Measurements from ENCODE around the gene CCNQ. TPM values are rescaled to one million over a fixed set of nuclear protein-coding genes. Genes with fewer than 3 reads are reported as not detected.

CCNQ gene
- total RNA-seq, 2 donors from 2014 or later = 13.0 to 14.0 TPM

DNA sequence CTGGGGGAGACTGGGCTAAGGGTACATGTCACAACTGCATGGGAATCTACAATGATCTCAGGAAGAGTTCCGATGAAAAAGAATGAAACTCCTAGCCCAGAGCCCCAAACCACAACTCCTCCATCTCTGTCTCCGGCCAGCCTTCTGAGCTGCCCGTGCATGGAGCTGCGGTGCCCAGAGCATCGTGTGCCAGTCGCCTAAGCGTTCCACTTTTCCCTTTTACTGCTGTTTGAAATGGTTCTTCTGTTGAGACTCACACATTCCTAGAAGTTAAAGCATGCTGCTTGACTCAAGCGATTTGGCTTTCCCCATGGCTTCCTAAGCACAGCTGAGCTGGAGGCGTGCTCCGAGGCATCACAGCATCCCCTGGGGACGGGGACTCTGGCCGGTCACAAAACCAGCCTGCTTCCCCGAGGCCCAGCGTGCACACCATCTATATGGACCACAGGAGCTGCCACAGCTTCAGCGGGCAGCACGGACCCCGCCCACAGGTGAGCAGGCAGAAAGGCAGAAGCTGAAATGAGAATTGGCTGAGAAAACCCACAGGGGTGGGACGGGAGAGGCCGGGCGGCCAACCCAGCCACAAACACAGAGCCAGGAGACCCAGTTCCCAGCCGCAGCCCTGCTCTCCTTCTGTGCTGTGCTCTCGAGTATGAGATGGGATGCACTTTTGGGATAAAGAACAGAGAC, 5.0 kb downstream of the CCNQ start:
- ATAC-seq = no peak
- no peaks in the 10 kb centered on the region for H3K36me3 Mint-ChIP-seq
- no peak for DNase-seq (ENCODE audit: low spot score in 2 of 2)

DNA sequence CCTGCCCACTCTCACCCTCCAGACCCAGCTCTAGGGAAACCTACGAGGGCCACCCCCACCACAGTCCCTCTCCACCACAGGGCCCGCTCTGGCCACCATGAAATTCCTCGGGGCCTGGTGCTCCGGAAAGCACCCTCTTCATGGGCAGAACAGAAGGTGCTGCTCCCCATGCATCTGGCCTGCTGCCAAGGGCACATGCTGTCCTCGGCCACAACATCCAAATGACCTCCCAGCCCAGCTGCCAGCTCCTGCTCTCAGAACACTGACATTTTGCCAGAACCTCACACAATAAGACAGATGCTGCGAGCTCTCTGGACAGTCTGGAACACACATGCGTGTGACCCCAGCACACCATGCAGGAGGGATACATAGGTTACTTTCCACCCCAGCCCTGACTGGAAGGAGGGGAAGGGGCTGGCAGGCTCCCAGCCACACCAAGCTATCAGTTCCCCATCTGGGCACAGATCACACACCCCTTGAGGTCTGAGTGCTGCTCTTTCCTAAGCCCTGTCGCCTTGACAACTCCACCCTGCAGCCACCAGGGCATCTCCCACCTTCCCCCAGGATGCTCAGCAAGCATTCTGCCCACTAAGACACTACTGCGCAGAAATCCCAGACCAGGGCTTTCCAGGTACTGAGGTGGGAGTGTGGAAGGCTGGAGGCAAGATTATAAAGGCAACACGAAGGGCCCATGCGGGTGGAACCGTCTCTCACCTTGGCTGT, 5.8 kb downstream of the CCNQ start:
- Mint-ChIP-seq H3K27ac (peak overlapping the region in 1 of 2 donors; percentile 84), H3K36me3 (no peaks in the 10 kb centered on the region), H3K9me3 (no peaks in the 10 kb centered on the region)
- DNase-seq (ENCODE audit: low spot score in 2 of 2) (no peak), ATAC-seq (no peak)

More for the DNA sequence above, 5.0 kb downstream of the CCNQ start:
- H3K9me3 Mint-ChIP-seq = no peaks in the 10 kb centered on the region
- H3K27ac Mint-ChIP-seq = no peak overlapping the region

- no peaks in the 10 kb centered on the region for H3K9me3 Mint-ChIP-seq
Observed at GRCh38 chrX:153592091-153592833, 6.7 kb downstream of the CCNQ start.

GRCh38 chrX:153590961-153591956, 7.7 kb downstream of the CCNQ start:
- no peaks in the 10 kb centered on the region for H3K36me3 Mint-ChIP-seq
- no peak for ATAC-seq
- H3K9me3 Mint-ChIP-seq = no peaks in the 10 kb centered on the region
- DNase-seq (ENCODE audit: low spot score in 2 of 2) = no peak
- no peak overlapping the region for H3K27ac Mint-ChIP-seq

More at GRCh38 chrX:153592091-153592833, 6.7 kb downstream of the CCNQ start:
- peak overlapping the region in 1 of 2 donors; percentile 84 for H3K27ac Mint-ChIP-seq
- ATAC-seq (no peak), DNase-seq (ENCODE audit: low spot score in 2 of 2) (no peak)
- no peaks in the 10 kb centered on the region for H3K36me3 Mint-ChIP-seq

DNA sequence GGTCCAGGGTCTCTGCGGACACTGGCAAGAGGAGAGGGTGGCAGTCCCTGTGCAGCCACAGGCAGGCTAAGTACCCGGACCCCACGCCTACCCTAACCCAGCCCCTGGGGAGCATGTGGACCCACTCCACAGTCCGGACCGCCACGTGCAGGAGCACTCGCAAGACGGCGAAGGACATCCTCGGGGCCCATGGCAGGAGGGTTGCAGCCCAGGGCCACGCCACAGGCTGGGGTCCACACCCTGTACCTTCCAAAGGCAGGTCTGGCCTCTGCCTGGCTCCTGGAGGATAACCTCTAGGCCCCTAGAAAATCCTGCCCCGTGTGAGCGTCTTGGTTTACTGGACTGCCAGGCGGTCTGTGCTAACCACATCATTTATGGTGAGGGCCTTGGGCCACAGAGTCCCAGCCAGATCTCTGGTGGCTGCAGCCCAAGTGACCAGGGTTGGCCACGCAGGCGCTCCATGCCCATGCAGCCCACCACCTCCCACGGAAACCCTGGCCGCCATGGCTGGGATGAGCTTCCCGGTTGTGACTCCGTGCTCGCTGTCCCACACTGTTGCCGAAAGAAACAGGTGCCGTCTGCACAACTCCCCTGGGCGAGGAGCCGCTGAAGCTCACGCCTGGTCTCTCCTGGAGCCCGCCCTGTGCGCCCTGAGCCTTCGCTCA, 10.0 kb downstream of the CCNQ start:
- H3K36me3 Mint-ChIP-seq = no peaks in the 10 kb centered on the region
- H3K9me3 Mint-ChIP-seq = no peaks in the 10 kb centered on the region
- ATAC-seq (no peak), DNase-seq (ENCODE audit: low spot score in 2 of 2) (no peak)
- H3K27ac Mint-ChIP-seq = no peak overlapping the region

- no peak for ATAC-seq
- no peaks in the 10 kb centered on the region for H3K9me3 Mint-ChIP-seq
- DNase-seq (ENCODE audit: low spot score in 2 of 2) = no peak
- no peaks in the 10 kb centered on the region for H3K36me3 Mint-ChIP-seq
- no peak overlapping the region for H3K27ac Mint-ChIP-seq
Observed at GRCh38 chrX:153588021-153588781, 10.7 kb downstream of the CCNQ start.

- no peak for DNase-seq (ENCODE audit: low spot score in 2 of 2)
- no peak for ATAC-seq
Observed at GRCh38 chrX:153587342-153587741, 11.6 kb downstream of the CCNQ start.

GRCh38 chrX:153585827-153586226, 13.1 kb downstream of the CCNQ start:
- no peaks in the 10 kb centered on the region for H3K36me3 Mint-ChIP-seq
- no peaks in the 10 kb centered on the region for H3K9me3 Mint-ChIP-seq
- ATAC-seq (no peak), DNase-seq (ENCODE audit: low spot score in 2 of 2) (no peak)
- H3K27ac Mint-ChIP-seq = no peak overlapping the region

More at GRCh38 chrX:153587342-153587741, 11.6 kb downstream of the CCNQ start:
- no peaks in the 10 kb centered on the region for H3K36me3 Mint-ChIP-seq
- no peaks in the 10 kb centered on the region for H3K9me3 Mint-ChIP-seq
- peak overlapping the region in 1 of 2 donors; percentile 47 for H3K27ac Mint-ChIP-seq

GRCh38 chrX:153583433-153583832, 15.5 kb downstream of the CCNQ start:
- DNase-seq (ENCODE audit: low spot score in 2 of 2) (no peak), ATAC-seq (no peak)
- Mint-ChIP-seq H3K36me3 (no peaks in the 10 kb centered on the region), H3K9me3 (no peaks in the 10 kb centered on the region), H3K27ac (peak overlapping the region in 1 of 2 donors; percentile 32)

- Mint-ChIP-seq H3K36me3 (no peaks in the 10 kb centered on the region), H3K27ac (no peak overlapping the region), H3K9me3 (no peaks in the 10 kb centered on the region)
- DNase-seq (ENCODE audit: low spot score in 2 of 2) (peak; percentile 51 to 61), ATAC-seq (peak; percentile 98 to 100)
Observed at GRCh38 chrX:153582896-153583295, 16.0 kb downstream of the CCNQ start.

DNA sequence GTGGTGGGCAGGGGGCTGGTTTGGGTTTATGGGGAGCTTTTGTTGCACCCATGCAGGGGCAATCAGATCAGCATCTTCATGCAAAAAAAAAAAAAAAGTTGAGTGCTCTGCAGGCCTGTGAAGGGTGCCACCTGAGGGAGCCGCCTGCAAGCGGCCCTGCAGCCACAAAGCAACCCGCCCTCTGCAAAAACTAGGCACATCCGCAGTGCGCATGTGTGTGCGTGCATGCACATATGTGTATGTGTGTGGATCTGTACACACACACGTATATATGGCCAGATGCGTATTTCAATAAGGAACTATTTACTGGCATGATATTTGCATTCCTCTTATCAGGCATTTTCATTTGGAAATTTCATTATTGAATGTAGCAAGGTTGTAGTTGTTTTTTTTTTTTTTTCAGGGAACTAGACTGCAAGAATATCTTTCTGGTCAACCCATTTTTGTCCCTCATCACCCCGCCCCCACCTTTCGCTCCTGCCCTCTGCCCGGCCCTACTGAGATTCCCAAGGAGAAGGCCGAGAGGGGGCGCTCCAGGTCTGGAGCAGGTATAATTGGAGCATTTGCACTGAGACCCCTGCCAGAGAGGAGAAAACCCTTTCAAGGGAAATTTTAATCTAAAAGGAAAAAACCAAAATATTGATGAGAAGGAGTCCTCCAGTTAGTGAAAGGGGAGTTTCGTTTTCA, 18.1 kb downstream of the CCNQ start:
- H3K27ac Mint-ChIP-seq = no peak overlapping the region
- no peaks in the 10 kb centered on the region for H3K36me3 Mint-ChIP-seq
- DNase-seq (ENCODE audit: low spot score in 2 of 2) (no peak), ATAC-seq (no peak)
- no peaks in the 10 kb centered on the region for H3K9me3 Mint-ChIP-seq

GRCh38 chrX:153578889-153579288, 20.1 kb downstream of the CCNQ start:
- H3K9me3 Mint-ChIP-seq = no peaks in the 10 kb centered on the region

DNA sequence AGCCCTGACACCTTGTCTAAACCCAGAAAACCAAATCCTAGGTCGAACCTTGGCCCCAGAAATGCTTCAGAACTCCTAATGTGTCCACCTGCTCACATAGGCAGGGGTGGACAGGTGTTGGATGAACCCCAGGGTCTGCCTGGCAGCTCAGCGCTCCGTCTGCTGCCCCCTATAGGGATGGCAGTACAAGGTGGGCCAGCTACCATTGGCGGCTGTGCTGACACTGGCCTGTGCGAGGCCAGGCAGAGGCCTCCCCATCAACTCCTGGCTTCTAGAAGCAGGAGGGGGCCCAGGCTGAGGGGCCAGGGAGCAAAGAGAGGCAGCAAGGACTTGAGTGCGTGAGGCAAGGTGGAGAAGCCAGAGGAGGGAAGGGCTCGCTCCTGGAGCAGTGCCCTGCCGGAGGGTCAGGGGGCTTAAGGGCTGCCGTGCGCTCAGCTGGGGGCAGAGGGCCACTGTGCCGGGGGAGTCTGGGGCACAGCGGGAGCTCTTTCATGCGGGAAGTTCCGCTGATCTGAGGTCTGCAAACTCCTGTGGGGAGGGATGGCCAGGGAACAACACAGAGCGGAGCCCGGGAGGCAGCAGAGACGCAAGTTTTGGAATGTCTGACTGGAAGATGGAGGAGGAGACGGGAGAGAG, 20.6 kb downstream of the CCNQ start:
- H3K27ac Mint-ChIP-seq = no peak overlapping the region
- no peak for ATAC-seq

More at GRCh38 chrX:153578889-153579288, 20.1 kb downstream of the CCNQ start:
- H3K27ac Mint-ChIP-seq = no peak overlapping the region
- H3K36me3 Mint-ChIP-seq = no peaks in the 10 kb centered on the region
- ATAC-seq = no peak
- DNase-seq (ENCODE audit: low spot score in 2 of 2) = no peak

GRCh38 chrX:153576961-153577360, 22.0 kb downstream of the CCNQ start:
- Mint-ChIP-seq H3K36me3 (no peaks in the 10 kb centered on the region), H3K9me3 (no peaks in the 10 kb centered on the region), H3K27ac (no peak overlapping the region)
- DNase-seq (ENCODE audit: low spot score in 2 of 2) (no peak), ATAC-seq (no peak)

More for the DNA sequence above, 20.6 kb downstream of the CCNQ start:
- DNase-seq (ENCODE audit: low spot score in 2 of 2) = no peak
- H3K36me3 Mint-ChIP-seq = no peaks in the 10 kb centered on the region
- no peaks in the 10 kb centered on the region for H3K9me3 Mint-ChIP-seq
